Tibial artery (tissue), 4 donors: ENCODE data around the gene TMEM174.

Source experiments
- DNase-seq, 2 donors: peaks; one replicate each; pipeline ENCODE4 v3.0.0-alpha.2; 2019
- H3K27ac ChIP-seq, 2 donors: fragments of 200-600 bp; sonication (generic) in 1 of 2; 1 replicate in 1 of 2; 2 replicates in 1 of 2; pipeline ENCODE4 v1.5.1; 2018 to 2019; ENCODE audit warnings: mild to moderate bottlenecking in 1 of 2
- H3K27me3 ChIP-seq, 2 donors: fragments of 200-600 bp; sonication (generic) in 1 of 2; one replicate each; pipeline versions ENCODE4 v1.5.1 to v1.6.0; 2016 to 2019
- H3K36me3 ChIP-seq, 3 donors: fragments of 200-600 bp; sonication (generic) in 2 of 3; one replicate each; pipeline ENCODE4 v1.5.1; 2016 to 2019; ENCODE audit warnings: mild to moderate bottlenecking in 2 of 3
- H3K4me1 ChIP-seq, 4 donors: fragments of 200-600 bp; sonication (generic) in 2 of 4; 1 replicate in 3 of 4; 2 replicates in 1 of 4; pipeline ENCODE4 v1.5.1; 2016 to 2019
- H3K4me3 ChIP-seq, 2 donors: fragments of 200-600 bp; sonication (generic) in 1 of 2; 1 replicate in 1 of 2; 2 replicates in 1 of 2; pipeline ENCODE4 v1.5.1; 2018 to 2019; ENCODE audit warnings: mild to moderate bottlenecking in 2 of 2
- H3K9me3 ChIP-seq, 3 donors: fragments of 200-600 bp; sonication (generic) in 1 of 3; one replicate each; pipeline ENCODE4 v1.5.1; 2016 to 2019
- intact Hi-C: fragments of 100-400 bp; cut with DNase I; formaldehyde crosslinking; loops from one replicate; pipeline ENCODE4 v1.15.0; 2023; ENCODE audit warnings: low total_unique reads
- TF ChIP-seq, protein P1 (sequence below), 2 experiments: fragments of 200-600 bp in 1 of 2; fragments of 450-650 bp in 1 of 2; IDR thresholded peaks; one replicate each; pipeline ENCODE4 v1.5.1; 2017 to 2019; ENCODE audit warnings: antibody characterized with exemption in 2 of 2, mild to moderate bottlenecking in 1 of 2, moderate library complexity in 1 of 2

The TMEM174 gene

DNA sequence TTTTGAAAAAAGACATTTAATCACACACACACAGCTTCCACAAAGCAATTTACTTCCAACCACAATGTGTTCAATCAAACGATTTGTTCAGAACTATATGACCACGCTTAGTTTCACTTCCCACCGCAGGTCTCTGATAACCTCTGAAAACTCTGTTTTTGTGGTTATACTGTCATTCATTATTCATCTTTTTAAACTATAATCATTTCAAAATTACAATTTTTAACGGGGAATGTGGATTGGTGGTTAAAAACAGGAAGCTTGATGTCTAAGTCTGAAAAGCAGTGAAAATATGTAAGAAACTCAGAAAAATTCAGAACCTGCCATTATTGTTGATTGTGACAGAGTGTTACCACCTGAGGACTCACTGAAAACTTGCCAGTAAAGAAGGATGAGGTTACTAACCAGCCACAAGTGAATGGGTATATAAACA is 12.7 kb upstream of the TMEM174 start:
- Histone ChIP-seq H3K4me3 (no peak overlapping the region), H3K4me1 (no peaks in the 10 kb centered on the region), H3K27me3 (peaks cover 0 to 8% of the 10 kb centered on the region in 2 donors), H3K36me3 (no peaks in the 10 kb centered on the region), H3K27ac (no peak overlapping the region), H3K9me3 (no peaks in the 10 kb centered on the region)
- TF ChIP-seq, protein P1, sequence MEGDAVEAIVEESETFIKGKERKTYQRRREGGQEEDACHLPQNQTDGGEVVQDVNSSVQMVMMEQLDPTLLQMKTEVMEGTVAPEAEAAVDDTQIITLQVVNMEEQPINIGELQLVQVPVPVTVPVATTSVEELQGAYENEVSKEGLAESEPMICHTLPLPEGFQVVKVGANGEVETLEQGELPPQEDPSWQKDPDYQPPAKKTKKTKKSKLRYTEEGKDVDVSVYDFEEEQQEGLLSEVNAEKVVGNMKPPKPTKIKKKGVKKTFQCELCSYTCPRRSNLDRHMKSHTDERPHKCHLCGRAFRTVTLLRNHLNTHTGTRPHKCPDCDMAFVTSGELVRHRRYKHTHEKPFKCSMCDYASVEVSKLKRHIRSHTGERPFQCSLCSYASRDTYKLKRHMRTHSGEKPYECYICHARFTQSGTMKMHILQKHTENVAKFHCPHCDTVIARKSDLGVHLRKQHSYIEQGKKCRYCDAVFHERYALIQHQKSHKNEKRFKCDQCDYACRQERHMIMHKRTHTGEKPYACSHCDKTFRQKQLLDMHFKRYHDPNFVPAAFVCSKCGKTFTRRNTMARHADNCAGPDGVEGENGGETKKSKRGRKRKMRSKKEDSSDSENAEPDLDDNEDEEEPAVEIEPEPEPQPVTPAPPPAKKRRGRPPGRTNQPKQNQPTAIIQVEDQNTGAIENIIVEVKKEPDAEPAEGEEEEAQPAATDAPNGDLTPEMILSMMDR (IDR thresholded peaks at IDR 0.05) = no peak
- DNase-seq = no peak
- intact Hi-C loops = no loop called here

DNA sequence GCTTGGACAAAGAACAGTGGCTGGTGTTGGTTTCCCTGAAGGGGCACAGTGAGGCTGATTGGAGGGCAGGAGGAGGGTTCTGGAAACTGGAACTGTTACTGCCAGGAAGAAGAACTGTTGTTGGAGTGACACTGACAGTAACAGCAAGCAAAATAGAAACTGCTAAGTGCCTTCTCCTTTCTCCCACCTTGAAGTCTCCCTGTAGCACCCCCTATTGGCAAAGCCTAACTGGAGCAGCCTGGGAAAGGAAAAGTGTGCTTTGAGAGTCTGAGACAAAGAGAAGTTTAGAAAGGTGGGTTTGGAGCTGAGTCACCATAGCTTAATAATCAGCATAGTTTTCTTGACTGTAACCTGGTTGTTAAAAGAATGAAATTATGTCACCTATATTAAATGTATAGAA is 2.5 kb upstream of the TMEM174 start:
- H3K36me3 ChIP-seq = no peaks in the 10 kb centered on the region
- no peaks in the 10 kb centered on the region for H3K9me3 ChIP-seq
- H3K4me3 ChIP-seq = no peak overlapping the region
- intact Hi-C loops = no loop called here
- H3K27ac ChIP-seq = no peak overlapping the region
- peaks cover 0 to 7% of the 10 kb centered on the region in 2 donors for H3K27me3 ChIP-seq
- DNase-seq = no peak
- TF ChIP-seq, protein P1 (IDR thresholded peaks at IDR 0.05) = no peak
- H3K4me1 ChIP-seq = no peaks in the 10 kb centered on the region

DNA sequence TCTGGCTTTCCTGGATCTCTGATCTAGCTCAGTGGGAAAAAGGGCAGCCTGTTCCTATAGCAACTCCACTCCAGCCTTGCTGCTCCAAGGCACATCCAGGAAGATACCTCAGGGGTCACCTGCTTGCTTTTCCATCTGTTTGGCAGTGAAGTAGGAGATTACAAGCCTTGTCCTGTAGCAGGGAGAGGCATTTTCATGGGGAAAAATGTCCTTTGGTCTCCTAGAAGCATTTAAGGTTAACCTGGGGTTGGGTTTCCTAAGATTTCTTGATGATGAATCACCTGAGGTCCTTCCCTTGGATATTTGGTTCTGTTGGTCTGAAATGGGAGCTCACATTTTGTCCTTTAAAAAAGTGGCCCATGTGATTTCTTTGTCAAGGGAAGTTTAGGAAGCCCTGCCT is 1.5 kb upstream of the TMEM174 start:
- no peaks in the 10 kb centered on the region for H3K36me3 ChIP-seq
- no peak for DNase-seq

DNA sequence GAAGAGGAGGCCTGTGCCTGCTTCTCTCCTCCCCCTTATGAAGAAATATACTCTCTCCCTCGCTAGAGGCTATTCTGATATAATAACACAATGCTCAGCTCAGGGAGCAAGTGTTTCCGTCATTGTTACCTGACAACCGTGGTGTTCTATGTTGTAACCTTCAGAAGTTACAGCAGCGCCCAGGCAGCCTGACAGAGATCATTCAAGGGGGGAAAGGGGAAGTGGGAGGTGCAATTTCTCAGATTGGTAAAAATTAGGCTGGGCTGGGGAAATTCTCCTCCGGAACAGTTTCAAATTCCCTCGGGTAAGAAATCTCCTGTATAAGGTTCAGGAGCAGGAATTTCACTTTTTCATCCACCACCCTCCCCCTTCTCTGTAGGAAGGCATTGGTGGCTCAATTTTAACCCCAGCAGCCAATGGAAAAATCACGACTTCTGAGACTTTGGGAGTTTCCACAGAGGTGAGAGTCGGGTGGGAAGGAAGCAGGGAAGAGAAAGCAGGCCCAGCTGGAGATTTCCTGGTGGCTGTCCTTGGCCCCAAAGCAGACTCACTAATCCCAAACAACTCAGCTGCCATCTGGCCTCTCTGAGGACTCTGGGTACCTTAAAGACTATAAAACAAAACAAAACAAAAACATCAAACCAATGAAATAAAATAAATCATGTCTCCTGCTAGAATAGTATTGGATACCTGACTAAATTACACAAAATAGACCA is 1.3 kb downstream of the TMEM174 start:
- no peaks in the 10 kb centered on the region for H3K36me3 ChIP-seq
- TF ChIP-seq, protein P1 (IDR thresholded peaks at IDR 0.05) = no peak
- H3K27ac ChIP-seq = no peak overlapping the region
- H3K4me3 ChIP-seq = no peak overlapping the region
- peaks cover 0 to 13% of the 10 kb centered on the region in 2 donors for H3K27me3 ChIP-seq
- intact Hi-C loops = no loop called here
- no peak for DNase-seq
- H3K4me1 ChIP-seq = no peaks in the 10 kb centered on the region
- H3K9me3 ChIP-seq = no peaks in the 10 kb centered on the region

More for the DNA sequence above, 1.5 kb upstream of the TMEM174 start:
- Histone ChIP-seq H3K4me1 (no peaks in the 10 kb centered on the region), H3K9me3 (no peaks in the 10 kb centered on the region), H3K4me3 (no peak overlapping the region), H3K27ac (no peak overlapping the region), H3K27me3 (peaks cover 0 to 11% of the 10 kb centered on the region in 2 donors)
- TF ChIP-seq, protein P1 (IDR thresholded peaks at IDR 0.05) = no peak
- intact Hi-C loops = no loop called here

DNA sequence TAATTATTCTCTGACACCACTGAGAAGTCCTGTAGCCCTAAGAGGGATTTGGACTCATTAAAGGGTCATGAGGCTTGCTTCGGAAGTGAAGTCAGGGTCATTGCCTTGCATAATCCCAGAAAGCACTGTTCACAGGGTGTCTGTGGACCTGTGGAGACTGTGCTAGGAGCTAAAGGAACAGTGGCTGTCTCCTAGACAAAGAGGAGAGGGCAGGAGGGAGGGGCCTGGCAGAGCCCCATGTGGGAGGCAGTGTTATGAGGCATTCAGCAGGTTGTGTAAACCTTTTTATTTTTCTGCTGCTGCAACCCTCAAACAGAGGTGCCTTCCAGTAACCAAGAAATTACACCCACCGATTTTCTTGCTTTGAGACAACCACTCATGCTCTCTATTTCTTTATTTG is 3.3 kb downstream of the TMEM174 start:
- intact Hi-C loops = no loop called here

More for the DNA sequence above, 3.3 kb downstream of the TMEM174 start:
- H3K27ac ChIP-seq = no peak overlapping the region
- TF ChIP-seq, protein P1 (IDR thresholded peaks at IDR 0.05) = no peak
- H3K27me3 ChIP-seq = peaks cover 0 to 16% of the 10 kb centered on the region in 2 donors
- no peaks in the 10 kb centered on the region for H3K36me3 ChIP-seq
- no peaks in the 10 kb centered on the region for H3K4me1 ChIP-seq
- H3K4me3 ChIP-seq = no peak overlapping the region
- no peaks in the 10 kb centered on the region for H3K9me3 ChIP-seq
- DNase-seq = no peak
